ENCODE measurements around the gene ATP11A.
"Not testable (repeated sequence)": the region's sequence is repeated elsewhere in the genome, so short reads cannot be mapped to it uniquely, and the experiment has no call there.

Gene ATP11A

GRCh38 chr13:112683581-112683980, 6.3 kb upstream of the ATP11A start:
- H3K27ac ChIP-seq (ENCODE audit: low read length) = no peak overlapping the region
- no peaks in the 10 kb centered on the region for H3K9me3 ChIP-seq (replicated peaks; ENCODE audit: insufficient read depth, low read length)
- H3K36me3 ChIP-seq (replicated peaks; ENCODE audit: insufficient read depth, low read length) = no peaks in the 10 kb centered on the region
- H3K4me3 ChIP-seq (ENCODE audit: low read length) = no peak overlapping the region
- no peak for TF ChIP-seq EZH2 (optimal IDR thresholded peaks at IDR 0.05; ENCODE audit: low read depth, low read length)
- no peak for TF ChIP-seq CTCF (IDR thresholded peaks at IDR 0.05; ENCODE audit: low read length)
- TF ChIP-seq EZH2phosphoT487 (IDR thresholded peaks at IDR 0.05; ENCODE audit: low read length) = no peak
- no peak overlapping the region for H2AFZ ChIP-seq (ENCODE audit: low read length)
- no peaks in the 10 kb centered on the region for H4K20me1 ChIP-seq (ENCODE audit: insufficient read depth, low read length)
- H3K79me2 ChIP-seq (ENCODE audit: low read length) = no peaks in the 10 kb centered on the region
- no peak for DNase-seq
- H3K9ac ChIP-seq (ENCODE audit: low read length) = no peak overlapping the region
- peaks cover 6% of the 10 kb centered on the region for H3F3A ChIP-seq (ENCODE audit: insufficient read depth, low read length)
- H3K27me3 ChIP-seq (replicated peaks; ENCODE audit: insufficient read depth, low read length) = no peaks in the 10 kb centered on the region; the same call in 1 of the 2 replicates
- no peak overlapping the region for H3K4me2 ChIP-seq (ENCODE audit: low read depth, low read length)
- H3K4me1 ChIP-seq (ENCODE audit: low read length) = no peaks in the 10 kb centered on the region
- H3K9me2 ChIP-seq (replicated peaks; ENCODE audit: insufficient read depth, low read length) = no peaks in the 10 kb centered on the region

GRCh38 chr13:112684071-112684845, 5.6 kb upstream of the ATP11A start:
- TF ChIP-seq EZH2 (optimal IDR thresholded peaks at IDR 0.05; ENCODE audit: low read depth, low read length) (no peak), CTCF (IDR thresholded peaks at IDR 0.05; ENCODE audit: low read length) (no peak), EZH2phosphoT487 (IDR thresholded peaks at IDR 0.05; ENCODE audit: low read length) (no peak)
- H2AFZ ChIP-seq (ENCODE audit: low read length) = no peak overlapping the region
- no peak for DNase-seq

GRCh38 chr13:112685189-112685805, 4.5 kb upstream of the ATP11A start:
- H3K27me3 ChIP-seq (replicated peaks; ENCODE audit: insufficient read depth, low read length); H3K4me1 ChIP-seq (ENCODE audit: low read length); H4K20me1 ChIP-seq (ENCODE audit: insufficient read depth, low read length); H2AFZ ChIP-seq (ENCODE audit: low read length); H3K4me3 ChIP-seq (ENCODE audit: low read length); H3K79me2 ChIP-seq (ENCODE audit: low read length); H3K4me2 ChIP-seq (ENCODE audit: low read depth, low read length); H3K9me3 ChIP-seq (replicated peaks; ENCODE audit: insufficient read depth, low read length); H3K27ac ChIP-seq (ENCODE audit: low read length); H3K36me3 ChIP-seq (replicated peaks; ENCODE audit: insufficient read depth, low read length); H3K9me2 ChIP-seq (replicated peaks; ENCODE audit: insufficient read depth, low read length); DNase-seq; H3K9ac ChIP-seq (ENCODE audit: low read length): not testable (repeated sequence)
- peaks cover 16% of the 10 kb centered on the region for H3F3A ChIP-seq (ENCODE audit: insufficient read depth, low read length)

More at GRCh38 chr13:112684071-112684845, 5.6 kb upstream of the ATP11A start:
- H3K27ac ChIP-seq (ENCODE audit: low read length) = no peak overlapping the region
- H3F3A ChIP-seq (ENCODE audit: insufficient read depth, low read length) = peaks cover 13% of the 10 kb centered on the region
- H3K4me1 ChIP-seq (ENCODE audit: low read length) = no peaks in the 10 kb centered on the region
- no peak overlapping the region for H3K9ac ChIP-seq (ENCODE audit: low read length)
- no peaks in the 10 kb centered on the region for H3K36me3 ChIP-seq (replicated peaks; ENCODE audit: insufficient read depth, low read length)
- no peaks in the 10 kb centered on the region for H3K9me3 ChIP-seq (replicated peaks; ENCODE audit: insufficient read depth, low read length)
- H3K9me2 ChIP-seq (replicated peaks; ENCODE audit: insufficient read depth, low read length) = no peaks in the 10 kb centered on the region
- H3K27me3 ChIP-seq (replicated peaks; ENCODE audit: insufficient read depth, low read length) = no peaks in the 10 kb centered on the region; the same call in 1 of the 2 replicates
- no peaks in the 10 kb centered on the region for H3K79me2 ChIP-seq (ENCODE audit: low read length)
- H4K20me1 ChIP-seq (ENCODE audit: insufficient read depth, low read length) = no peaks in the 10 kb centered on the region
- H3K4me3 ChIP-seq (ENCODE audit: low read length) = no peak overlapping the region
- no peak overlapping the region for H3K4me2 ChIP-seq (ENCODE audit: low read depth, low read length)

GRCh38 chr13:112685896-112686295, 3.9 kb upstream of the ATP11A start:
- Histone ChIP-seq H3K9me3 (replicated peaks; ENCODE audit: insufficient read depth, low read length) (no peaks in the 10 kb centered on the region), H3K9me2 (replicated peaks; ENCODE audit: insufficient read depth, low read length) (no peaks in the 10 kb centered on the region), H3K36me3 (replicated peaks; ENCODE audit: insufficient read depth, low read length) (no peaks in the 10 kb centered on the region), H3K27ac (ENCODE audit: low read length) (no peak overlapping the region), H3K4me1 (ENCODE audit: low read length) (no peaks in the 10 kb centered on the region), H3F3A (ENCODE audit: insufficient read depth, low read length) (peaks cover 16% of the 10 kb centered on the region), H3K4me2 (ENCODE audit: low read depth, low read length) (no peak overlapping the region), H4K20me1 (ENCODE audit: insufficient read depth, low read length) (no peaks in the 10 kb centered on the region), H3K27me3 (replicated peaks; ENCODE audit: insufficient read depth, low read length) (no peaks in the 10 kb centered on the region), H3K9ac (ENCODE audit: low read length) (no peak overlapping the region), H2AFZ (ENCODE audit: low read length) (no peak overlapping the region), H3K79me2 (ENCODE audit: low read length) (peaks cover 1% of the 10 kb centered on the region; the same call in 1 of the 2 replicates), H3K4me3 (ENCODE audit: low read length) (no peak overlapping the region)
- DNase-seq = no peak
- TF ChIP-seq EZH2 (optimal IDR thresholded peaks at IDR 0.05; ENCODE audit: low read depth, low read length) (no peak), CTCF (IDR thresholded peaks at IDR 0.05; ENCODE audit: low read length) (no peak), EZH2phosphoT487 (IDR thresholded peaks at IDR 0.05; ENCODE audit: low read length) (no peak)
